HepG2 (cell line): ENCODE data around the gene NCOA1. TPM values are rescaled to one million over a fixed set of nuclear protein-coding genes. Genes with fewer than 3 reads are reported as not detected.

Experiments used
- HCFC1 ChIP-seq: fragments of 150-350 bp; IDR thresholded peaks from 2 replicates; pipeline ENCODE4 v1.6.1; 2014; ENCODE audit warnings: low read depth, low read length
- JUND ChIP-seq: sonication (generic); formaldehyde crosslinking; IDR thresholded peaks from 2 replicates; pipeline ENCODE4 v1.8.0; 2022; ENCODE audit warnings: mild to moderate bottlenecking, missing genetic modification reagents
- MAZ ChIP-seq, 2 experiments: sonication (generic) in 1 of 2; formaldehyde crosslinking in 1 of 2; IDR thresholded peaks; 2 replicates each; pipeline versions ENCODE4 v1.5.0 to v1.6.1; 2012 to 2020; ENCODE audit warnings: low read depth in 2 of 2, mild to moderate bottlenecking in 2 of 2, borderline replicate concordance in 1 of 2, improper control_type of control experiment in 1 of 2, low read length in 1 of 2, missing genetic modification reagents in 1 of 2, moderate library complexity in 1 of 2
- NCOR1 ChIP-seq: fragments of 200-600 bp; sonication (generic); IDR thresholded peaks from 2 replicates; pipeline ENCODE4 v1.7.0; 2017; ENCODE audit warnings: antibody characterized with exemption, low read length, borderline replicate concordance
- RAD51 ChIP-seq: fragments of 450-650 bp; IDR thresholded peaks from 2 replicates; pipeline ENCODE4 v1.6.1; 2016; ENCODE audit warnings: borderline replicate concordance
- TCF12 ChIP-seq, 2 experiments: fragments of 450-650 bp in 1 of 2; sonication (generic) in 1 of 2; formaldehyde crosslinking in 1 of 2; IDR thresholded peaks; 2 replicates each; pipeline versions ENCODE4 v1.6.1 to v1.8.0; 2017 to 2022; ENCODE audit warnings: antibody characterized with exemption in 1 of 2, mild to moderate bottlenecking in 1 of 2, missing genetic modification reagents in 1 of 2, moderate library complexity in 1 of 2
- TCF7 ChIP-seq: sonication (generic); IDR thresholded peaks from 2 replicates; pipeline ENCODE4 v1.6.1; 2016; ENCODE audit warnings: antibody characterized with exemption, low read depth
- ZMYM4 ChIP-seq: sonication (generic); formaldehyde crosslinking; IDR thresholded peaks from 2 replicates; pipeline ENCODE4 v1.8.1; 2023; ENCODE audit warnings: mild to moderate bottlenecking, missing genetic modification reagents
- ZNF121 ChIP-seq: sonication (generic); formaldehyde crosslinking; IDR thresholded peaks from 2 replicates; pipeline ENCODE4 v1.5.0; 2020; ENCODE audit warnings: mild to moderate bottlenecking, missing genetic modification reagents
- ZNF205 ChIP-seq: IDR thresholded peaks from 2 replicates; pipeline ENCODE4 v1.6.1; 2018; ENCODE audit warnings: missing biosample characterization, missing genetic modification reagents
- ZNF260 ChIP-seq: sonication (generic); formaldehyde crosslinking; IDR thresholded peaks from 2 replicates; pipeline ENCODE4 v1.4.0; 2020; ENCODE audit warnings: missing genetic modification reagents, low read depth, mild to moderate bottlenecking, borderline replicate concordance
- ZNF33A ChIP-seq: sonication (generic); formaldehyde crosslinking; IDR thresholded peaks from 2 replicates; pipeline ENCODE4 v1.5.1; 2020; ENCODE audit warnings: missing genetic modification reagents, mild to moderate bottlenecking, moderate library complexity, borderline replicate concordance
- polyA plus RNA-seq, 8 experiments: library from polyadenylated mRNA; depleted of rRNA in 3 of 8; stranded (reverse) in 7 of 8; unstranded in 1 of 8; fragments of >200 nt; fragmentation: Illumina TruSeq in 4 of 8; extraction: Trizol in 4 of 8; gene quantifications; 2 replicates each; pipeline versions ENCODE4 v1.2.1 to v1.2.3, GENCODE V29; 2011 to 2016; ENCODE audit warnings: low read depth in 4 of 8, missing spikeins in 1 of 8, mixed read lengths in 1 of 8; ENCODE audit not compliant: insufficient read depth in 1 of 8
- total RNA-seq, 5 experiments: library from RNA; depleted of rRNA; stranded (reverse); fragments of >200 nt; fragmentation: Illumina TruSeq; extraction: Trizol; gene quantifications; 2 replicates each; pipeline ENCODE4 v1.2.3, GENCODE V29; 2016; ENCODE audit warnings: low read depth in 1 of 5
- TF ChIP-seq, protein P1 (sequence below): sonication (generic); formaldehyde crosslinking; IDR thresholded peaks from one replicate; pipeline ENCODE4 v1.5.1; 2020; ENCODE audit warnings: mild to moderate bottlenecking, missing genetic modification reagents; ENCODE audit errors: not compliant biosample characterization
- TF ChIP-seq, protein P2 (sequence below): sonication (generic); formaldehyde crosslinking; IDR thresholded peaks from 2 replicates; pipeline ENCODE4 v1.4.0; 2020; ENCODE audit warnings: mild to moderate bottlenecking, missing genetic modification reagents
- TF ChIP-seq, protein P3 (sequence below): IDR thresholded peaks from 2 replicates; pipeline ENCODE4 v1.6.1; 2018; ENCODE audit warnings: missing genetic modification reagents

NCOA1 gene
- total and polyA plus RNA-seq, 2 of the 13 experiments (the other 11 are each of a cell fraction or from before 2014, with no cell fraction given) = 10.0 to 10.4 TPM

DNA sequence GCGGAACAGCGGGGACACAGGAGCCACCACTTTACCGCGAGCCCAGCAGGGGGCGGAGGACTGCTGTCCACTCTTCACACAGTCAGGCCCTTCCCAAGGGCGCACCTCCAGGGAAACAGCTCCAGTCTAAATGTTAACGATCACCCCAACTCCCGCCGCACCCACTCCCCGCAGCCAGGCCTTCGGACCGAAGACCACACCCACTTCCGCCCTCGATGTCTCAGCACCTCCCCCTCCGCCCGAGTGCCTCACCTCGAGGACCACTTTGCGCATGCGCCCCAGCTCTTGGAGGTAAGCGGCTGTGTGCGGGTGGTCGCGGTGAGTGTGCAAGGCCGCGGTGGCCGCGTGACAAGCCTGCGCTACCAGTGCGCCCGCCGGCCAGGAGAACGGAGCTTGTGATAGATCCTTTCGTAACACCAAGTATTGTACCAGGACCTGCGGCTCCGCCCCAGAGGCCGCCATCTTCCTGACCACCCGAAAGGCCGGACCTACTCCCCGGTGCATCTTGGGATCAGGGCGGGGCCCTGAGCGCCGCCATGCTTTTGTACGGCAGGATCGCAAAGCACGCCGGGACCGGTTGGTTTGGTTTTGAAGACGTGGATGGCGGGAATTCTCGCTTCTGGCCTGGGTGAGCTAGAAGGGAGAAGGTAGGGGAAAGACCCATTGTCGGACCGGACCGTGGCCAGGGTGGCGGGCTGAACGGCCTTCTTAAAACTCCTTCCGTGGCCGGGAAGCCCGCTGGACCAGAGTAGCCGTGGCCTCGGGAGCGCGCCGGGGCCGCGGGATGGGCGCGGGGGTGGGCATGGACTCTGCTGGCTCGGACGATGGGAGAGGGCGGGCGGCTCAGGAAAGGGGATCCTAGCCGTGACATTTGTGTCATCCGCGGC, 302.1 kb downstream of the NCOA1 start, which contains the start of the genes CENPO and PTRHD1 (continued):
- TF ChIP-seq, protein P1, sequence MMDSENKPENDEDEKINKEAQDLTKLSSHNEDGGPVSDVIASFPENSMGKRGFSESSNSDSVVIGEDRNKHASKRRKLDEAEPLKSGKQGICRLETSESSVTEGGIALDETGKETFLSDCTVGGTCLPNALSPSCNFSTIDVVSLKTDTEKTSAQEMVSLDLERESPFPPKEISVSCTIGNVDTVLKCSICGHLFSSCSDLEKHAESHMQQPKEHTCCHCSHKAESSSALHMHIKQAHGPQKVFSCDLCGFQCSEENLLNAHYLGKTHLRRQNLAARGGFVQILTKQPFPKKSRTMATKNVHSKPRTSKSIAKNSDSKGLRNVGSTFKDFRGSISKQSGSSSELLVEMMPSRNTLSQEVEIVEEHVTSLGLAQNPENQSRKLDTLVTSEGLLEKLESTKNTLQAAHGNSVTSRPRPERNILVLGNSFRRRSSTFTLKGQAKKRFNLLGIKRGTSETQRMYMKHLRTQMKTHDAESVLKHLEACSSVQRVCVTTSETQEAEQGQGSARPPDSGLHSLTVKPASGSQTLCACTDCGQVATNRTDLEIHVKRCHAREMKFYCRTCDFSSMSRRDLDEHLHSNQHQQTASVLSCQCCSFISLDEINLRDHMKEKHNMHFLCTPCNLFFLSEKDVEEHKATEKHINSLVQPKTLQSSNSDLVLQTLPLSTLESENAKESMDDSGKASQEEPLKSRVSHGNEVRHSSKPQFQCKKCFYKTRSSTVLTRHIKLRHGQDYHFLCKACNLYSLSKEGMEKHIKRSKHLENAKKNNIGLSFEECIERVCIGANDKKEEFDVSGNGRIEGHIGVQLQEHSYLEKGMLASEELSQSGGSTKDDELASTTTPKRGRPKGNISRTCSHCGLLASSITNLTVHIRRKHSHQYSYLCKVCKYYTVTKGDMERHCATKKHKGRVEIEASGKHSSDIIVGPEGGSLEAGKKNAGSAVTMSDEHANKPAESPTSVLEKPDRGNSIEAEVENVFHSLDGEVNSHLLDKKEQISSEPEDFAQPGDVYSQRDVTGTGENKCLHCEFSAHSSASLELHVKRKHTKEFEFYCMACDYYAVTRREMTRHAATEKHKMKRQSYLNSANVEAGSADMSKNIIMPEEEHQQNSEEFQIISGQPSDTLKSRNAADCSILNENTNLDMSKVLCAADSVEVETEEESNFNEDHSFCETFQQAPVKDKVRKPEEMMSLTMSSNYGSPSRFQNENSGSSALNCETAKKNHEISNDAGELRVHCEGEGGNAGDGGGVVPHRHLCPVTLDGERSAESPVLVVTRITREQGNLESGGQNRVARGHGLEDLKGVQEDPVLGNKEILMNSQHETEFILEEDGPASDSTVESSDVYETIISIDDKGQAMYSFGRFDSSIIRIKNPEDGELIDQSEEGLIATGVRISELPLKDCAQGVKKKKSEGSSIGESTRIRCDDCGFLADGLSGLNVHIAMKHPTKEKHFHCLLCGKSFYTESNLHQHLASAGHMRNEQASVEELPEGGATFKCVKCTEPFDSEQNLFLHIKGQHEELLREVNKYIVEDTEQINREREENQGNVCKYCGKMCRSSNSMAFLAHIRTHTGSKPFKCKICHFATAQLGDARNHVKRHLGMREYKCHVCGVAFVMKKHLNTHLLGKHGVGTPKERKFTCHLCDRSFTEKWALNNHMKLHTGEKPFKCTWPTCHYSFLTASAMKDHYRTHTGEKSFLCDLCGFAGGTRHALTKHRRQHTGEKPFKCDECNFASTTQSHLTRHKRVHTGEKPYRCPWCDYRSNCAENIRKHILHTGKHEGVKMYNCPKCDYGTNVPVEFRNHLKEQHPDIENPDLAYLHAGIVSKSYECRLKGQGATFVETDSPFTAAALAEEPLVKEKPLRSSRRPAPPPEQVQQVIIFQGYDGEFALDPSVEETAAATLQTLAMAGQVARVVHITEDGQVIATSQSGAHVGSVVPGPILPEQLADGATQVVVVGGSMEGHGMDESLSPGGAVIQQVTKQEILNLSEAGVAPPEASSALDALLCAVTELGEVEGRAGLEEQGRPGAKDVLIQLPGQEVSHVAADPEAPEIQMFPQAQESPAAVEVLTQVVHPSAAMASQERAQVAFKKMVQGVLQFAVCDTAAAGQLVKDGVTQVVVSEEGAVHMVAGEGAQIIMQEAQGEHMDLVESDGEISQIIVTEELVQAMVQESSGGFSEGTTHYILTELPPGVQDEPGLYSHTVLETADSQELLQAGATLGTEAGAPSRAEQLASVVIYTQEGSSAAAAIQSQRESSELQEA = peak; percentile 65
- TF ChIP-seq MAZ (IDR thresholded peaks at IDR 0.05; ENCODE audit: borderline replicate concordance, low read depth, low read length) (0 out of 2 replicates have a peak, but pooled peaks have one; percentile 63), MAZ (CRISPR knock-in tag; IDR thresholded peaks at IDR 0.05; ENCODE audit: low read depth) (peak; percentile 79), ZMYM4 (CRISPR knock-in tag) (peak; percentile 98), TCF7 (no peak), NCOR1 (no peak), HCFC1 (peak; percentile 81), TCF12 (IDR thresholded peaks at IDR 0.05) (no peak), TCF12 (CRISPR knock-in tag; IDR thresholded peaks at IDR 0.05) (peak; percentile 61; the same call in 1 of the 2 replicates), JUND (0 out of 2 replicates have a peak, but pooled peaks have one; percentile 62), ZNF121 (CRISPR knock-in tag) (peak; percentile 16; the same call in 1 of the 2 replicates), ZNF33A (CRISPR knock-in tag) (no peak; the same call in 1 of the 2 replicates), ZNF260 (no peak), ZNF205 (CRISPR knock-in tag) (peak; percentile 83), RAD51 (no peak)
- TF ChIP-seq, protein P2, sequence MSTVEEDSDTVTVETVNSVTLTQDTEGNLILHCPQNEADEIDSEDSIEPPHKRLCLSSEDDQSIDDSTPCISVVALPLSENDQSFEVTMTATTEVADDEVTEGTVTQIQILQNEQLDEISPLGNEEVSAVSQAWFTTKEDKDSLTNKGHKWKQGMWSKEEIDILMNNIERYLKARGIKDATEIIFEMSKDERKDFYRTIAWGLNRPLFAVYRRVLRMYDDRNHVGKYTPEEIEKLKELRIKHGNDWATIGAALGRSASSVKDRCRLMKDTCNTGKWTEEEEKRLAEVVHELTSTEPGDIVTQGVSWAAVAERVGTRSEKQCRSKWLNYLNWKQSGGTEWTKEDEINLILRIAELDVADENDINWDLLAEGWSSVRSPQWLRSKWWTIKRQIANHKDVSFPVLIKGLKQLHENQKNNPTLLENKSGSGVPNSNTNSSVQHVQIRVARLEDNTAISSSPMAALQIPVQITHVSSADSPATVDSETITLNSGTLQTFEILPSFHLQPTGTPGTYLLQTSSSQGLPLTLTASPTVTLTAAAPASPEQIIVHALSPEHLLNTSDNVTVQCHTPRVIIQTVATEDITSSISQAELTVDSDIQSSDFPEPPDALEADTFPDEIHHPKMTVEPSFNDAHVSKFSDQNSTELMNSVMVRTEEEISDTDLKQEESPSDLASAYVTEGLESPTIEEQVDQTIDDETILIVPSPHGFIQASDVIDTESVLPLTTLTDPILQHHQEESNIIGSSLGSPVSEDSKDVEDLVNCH (CRISPR knock-in tag) = no peak
- TF ChIP-seq, protein P3, sequence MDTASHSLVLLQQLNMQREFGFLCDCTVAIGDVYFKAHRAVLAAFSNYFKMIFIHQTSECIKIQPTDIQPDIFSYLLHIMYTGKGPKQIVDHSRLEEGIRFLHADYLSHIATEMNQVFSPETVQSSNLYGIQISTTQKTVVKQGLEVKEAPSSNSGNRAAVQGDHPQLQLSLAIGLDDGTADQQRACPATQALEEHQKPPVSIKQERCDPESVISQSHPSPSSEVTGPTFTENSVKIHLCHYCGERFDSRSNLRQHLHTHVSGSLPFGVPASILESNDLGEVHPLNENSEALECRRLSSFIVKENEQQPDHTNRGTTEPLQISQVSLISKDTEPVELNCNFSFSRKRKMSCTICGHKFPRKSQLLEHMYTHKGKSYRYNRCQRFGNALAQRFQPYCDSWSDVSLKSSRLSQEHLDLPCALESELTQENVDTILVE = peak; percentile 86
